ENCODE results near the gene CATSPERB.
"Not testable (repeated sequence)": the region's sequence is repeated elsewhere in the genome, so short reads cannot be mapped to it uniquely, and the experiment has no call there.

Gene CATSPERB

GRCh38 chr14:91577632-91578233 is 154.2 kb downstream of the CATSPERB start:
- no peak for DNase-seq (ENCODE audit: low read depth)

DNA sequence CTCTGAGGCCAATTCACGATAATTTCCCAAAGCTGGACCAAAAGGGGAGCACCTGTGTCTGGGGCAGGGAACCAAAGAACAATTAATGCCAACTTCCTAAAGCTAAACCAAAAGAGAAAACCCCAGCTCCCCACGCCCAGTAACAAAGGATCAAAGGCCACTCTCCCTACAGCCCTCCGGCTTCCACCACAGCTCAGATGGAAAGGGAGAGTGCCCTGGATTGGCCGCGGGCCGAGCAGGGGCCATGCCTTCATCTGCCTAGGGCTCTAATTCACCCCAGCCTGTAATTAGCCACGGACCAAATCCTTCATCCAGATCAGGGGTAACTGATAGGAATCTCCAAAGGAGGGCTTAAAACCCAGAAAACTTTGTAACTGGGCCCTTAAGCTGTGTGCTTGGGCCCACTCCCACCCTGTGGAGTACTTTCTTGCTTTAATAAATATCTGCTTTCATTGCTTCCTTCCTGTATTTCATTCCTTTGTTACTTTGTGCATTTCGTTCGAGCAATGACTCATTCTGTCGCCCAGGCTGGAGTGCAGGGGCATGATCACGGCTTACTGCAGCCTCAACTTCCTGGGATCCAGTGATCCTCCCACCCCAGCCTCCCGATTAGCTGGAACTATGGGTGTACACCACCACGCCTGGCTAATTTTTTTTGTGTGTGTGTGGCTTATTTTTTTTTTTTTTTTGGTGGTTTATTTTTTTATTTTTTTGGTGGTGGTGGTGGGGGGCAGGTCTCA is 156.2 kb downstream of the CATSPERB start:
- DNase-seq (ENCODE audit: low read depth): no peak

DNA sequence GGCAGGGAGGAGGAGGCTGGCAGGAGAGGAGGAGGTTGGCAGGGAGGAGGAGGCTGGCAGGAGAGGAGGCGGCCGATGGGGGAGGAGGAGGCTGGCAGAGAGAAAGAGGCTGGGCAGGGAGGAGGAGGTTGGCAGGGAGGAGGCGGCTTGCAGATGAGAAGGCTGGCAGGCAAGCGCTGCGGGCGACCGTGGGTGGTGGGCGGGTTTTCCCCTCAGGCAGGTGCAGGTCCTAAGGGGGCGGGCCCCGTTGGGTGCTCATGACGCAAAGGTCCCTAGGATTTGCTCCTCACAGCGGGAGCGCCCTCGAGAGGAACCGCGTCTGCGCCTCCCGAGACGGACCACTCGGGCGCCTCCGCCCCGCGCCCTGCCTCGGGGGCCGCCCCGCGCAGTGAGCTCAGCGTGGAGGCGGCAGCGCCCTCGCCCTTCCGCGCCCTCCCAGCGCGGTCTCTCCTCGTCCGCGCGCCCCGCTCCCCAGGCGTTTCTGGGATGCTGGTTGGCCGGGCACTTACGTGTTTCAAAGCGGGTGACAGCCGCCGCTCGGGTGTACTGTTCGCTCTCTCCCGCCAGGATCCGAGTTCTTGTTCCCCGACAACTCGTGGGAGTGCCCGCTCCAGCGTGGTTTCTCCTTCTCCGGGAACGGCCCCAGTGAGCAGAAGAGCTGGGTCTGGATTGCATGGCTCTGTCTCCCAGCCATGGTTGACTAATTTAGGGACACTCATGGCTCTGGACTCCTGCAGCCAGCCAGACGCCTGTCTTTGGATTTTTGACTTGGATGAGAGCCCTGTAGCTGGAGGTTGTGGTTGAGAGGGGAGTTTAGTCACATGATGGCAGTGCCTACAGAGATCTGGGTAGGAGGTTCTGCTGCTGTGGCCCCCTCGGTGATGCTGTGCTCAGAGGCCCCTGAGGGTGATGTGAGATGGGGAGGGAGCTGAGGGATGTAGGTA is 157.7 kb downstream of the CATSPERB start:
- no peak for DNase-seq (ENCODE audit: low read depth)

DNA sequence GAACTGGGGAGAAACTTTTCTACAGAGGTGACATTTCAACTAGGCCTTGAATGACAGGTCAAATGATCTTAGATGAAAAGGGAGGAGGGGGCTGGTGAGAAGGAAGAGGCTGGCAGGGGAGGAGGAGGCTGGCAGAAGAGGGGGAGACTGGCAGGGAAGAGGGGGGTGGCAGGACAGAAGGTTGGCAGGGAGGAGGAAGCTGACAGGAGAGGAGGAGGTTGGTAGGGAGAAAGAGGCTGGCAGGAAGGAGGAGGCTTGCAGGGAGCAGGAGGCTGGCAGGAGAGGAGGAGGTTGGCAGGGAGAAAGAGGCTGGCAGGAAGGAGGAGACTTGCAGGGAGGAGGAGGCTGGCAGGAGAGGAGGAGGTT is 158.4 kb downstream of the CATSPERB start:
- DNase-seq (ENCODE audit: low read depth): no peak

DNA sequence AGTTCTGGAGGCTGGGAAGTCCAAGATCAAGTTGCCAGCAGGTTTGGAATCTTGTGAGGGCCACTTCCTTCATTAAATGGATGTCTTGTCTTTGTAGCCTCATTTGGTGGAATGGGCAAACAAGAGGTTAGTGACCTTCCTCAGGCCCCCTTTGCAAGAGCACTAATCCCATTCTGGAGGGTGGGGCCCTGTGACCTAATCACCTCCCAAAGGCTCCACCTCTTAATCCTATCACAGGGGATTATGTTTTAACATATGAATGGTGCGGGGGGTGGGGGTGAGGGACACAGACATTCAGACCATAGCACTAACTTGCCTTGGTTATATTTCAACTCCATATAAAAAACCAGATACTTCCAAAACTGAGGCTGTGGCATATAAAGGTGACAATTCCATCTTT is 161.9 kb downstream of the CATSPERB start:
- no peak for DNase-seq (ENCODE audit: low read depth)

GRCh38 chr14:91569301-91569700 is 162.6 kb downstream of the CATSPERB start:
- DNase-seq (ENCODE audit: low read depth): no peak

- DNase-seq (ENCODE audit: low read depth): no peak
Measured at GRCh38 chr14:91568626-91569025, 163.3 kb downstream of the CATSPERB start.

GRCh38 chr14:91567827-91568226 is 164.1 kb downstream of the CATSPERB start:
- DNase-seq (ENCODE audit: low read depth): not testable (repeated sequence)

DNA sequence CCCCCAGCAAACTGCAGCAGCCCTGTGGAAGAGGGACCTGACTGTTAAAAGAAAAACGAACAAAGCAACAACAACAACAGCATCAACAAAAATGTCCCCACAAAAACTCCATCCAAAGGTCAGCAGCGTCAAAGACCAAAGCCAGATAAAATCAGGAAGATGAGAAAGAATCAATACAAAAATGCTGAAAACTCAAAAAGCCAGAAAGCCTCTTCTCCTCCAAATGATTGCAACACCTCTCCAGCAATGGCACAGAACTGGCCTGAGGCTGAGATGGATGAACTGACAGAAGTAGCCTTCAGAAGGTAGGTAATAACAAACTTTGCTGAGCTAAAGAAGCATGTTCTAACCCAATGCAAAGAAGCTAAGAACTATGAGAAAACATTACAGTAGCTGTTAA is 176.4 kb downstream of the CATSPERB start:
- no peak for DNase-seq (ENCODE audit: low read depth)

GRCh38 chr14:91554535-91555332 is 177.2 kb downstream of the CATSPERB start:
- DNase-seq (ENCODE audit: low read depth): no peak

DNA sequence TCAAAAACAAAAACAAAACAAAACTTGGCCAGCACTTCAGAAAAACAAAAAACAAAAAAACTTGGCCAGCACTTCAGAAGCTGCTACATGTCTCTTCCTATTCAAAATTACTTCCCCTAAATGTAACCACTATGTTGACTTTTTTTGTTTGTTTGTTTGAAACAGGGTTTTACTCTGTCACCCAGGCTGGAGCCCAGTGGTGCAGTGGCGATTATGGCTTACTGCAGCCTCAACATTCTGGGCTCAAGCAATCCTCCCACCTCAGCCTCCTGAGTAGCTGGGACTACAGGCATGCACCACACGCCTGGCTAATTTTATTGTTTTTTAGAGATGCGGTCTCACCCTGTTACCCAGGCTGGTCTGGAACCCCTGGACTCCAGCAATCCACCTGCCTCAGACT is 183.8 kb downstream of the CATSPERB start:
- DNase-seq (ENCODE audit: low read depth): no peak

DNA sequence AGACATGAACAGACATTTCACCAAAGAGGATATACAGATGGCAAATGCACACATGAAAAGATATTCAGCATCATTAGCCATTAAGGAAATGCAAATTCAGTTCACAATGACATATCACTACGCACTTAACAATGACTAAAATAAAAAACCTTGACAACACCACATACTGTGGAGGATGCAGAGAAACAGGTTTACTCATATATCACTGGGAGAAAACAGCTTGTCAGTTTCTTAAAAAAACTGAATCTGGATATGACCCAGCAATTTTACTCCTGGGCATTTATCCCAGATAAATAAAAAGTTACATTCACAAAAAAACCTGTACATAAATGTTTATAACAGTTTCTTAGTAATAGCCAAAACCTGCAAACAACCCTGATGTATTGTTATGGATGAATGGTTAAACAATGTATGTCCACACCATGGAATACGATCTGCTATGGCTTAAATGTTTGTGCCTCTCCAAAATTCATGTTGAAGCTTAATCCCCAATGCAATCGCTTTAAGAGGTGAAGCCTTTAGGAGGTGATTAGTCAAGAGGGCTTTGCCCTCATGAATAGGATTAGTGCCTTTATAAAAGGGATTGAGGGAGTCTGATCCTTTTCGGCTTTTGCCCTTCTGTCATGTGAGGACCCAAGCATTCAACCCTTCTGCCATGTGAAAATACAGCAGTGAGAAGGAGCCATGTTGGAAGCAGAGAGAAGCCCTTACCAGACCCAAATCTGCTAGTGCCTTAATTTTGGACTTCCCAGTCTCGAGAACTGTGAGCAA is 185.8 kb downstream of the CATSPERB start:
- no peak for DNase-seq (ENCODE audit: low read depth)

DNA sequence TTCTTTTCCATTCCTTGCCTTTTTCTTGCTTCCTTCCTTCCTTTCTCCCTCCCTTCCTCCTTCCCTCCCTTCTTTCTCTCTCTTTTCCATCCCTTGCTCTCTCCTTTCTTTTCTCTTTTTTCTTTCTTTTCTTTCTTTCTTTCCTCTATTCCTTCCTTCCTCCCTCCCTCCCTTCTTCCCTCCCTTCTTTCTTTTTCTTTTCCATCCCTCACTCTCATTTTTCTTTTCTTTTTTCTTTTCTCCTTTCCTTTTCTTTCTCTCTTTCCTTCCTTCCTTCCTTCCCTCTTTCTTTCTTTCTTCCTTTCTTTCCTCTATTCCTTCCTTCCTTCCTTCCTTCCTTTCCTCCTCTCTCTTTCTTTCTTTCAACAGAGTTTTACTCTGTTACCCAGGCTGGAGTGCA is 186.7 kb downstream of the CATSPERB start:
- DNase-seq (ENCODE audit: low read depth): no peak

- no peak for DNase-seq (ENCODE audit: low read depth)
Measured at GRCh38 chr14:91536327-91536726, 195.6 kb downstream of the CATSPERB start.

- DNase-seq (ENCODE audit: low read depth): not testable (repeated sequence)
Measured at GRCh38 chr14:91534059-91534458, 197.8 kb downstream of the CATSPERB start.

- DNase-seq (ENCODE audit: low read depth): no peak
Measured at GRCh38 chr14:91533623-91534022, 198.3 kb downstream of the CATSPERB start.
